Myocyte (in vitro differentiated cells): ENCODE results near the gene SCUBE1. TPM values are rescaled to one million over a fixed set of nuclear protein-coding genes. Genes with fewer than 3 reads are reported as not detected.

Experiments used
- DNase-seq: peaks from one replicate; pipeline ENCODE4 v3.0.0-alpha.2; 2012; ENCODE audit warnings: low read depth
- polyA plus RNA-seq: library from polyadenylated mRNA; unstranded; fragments of >200 nt; gene quantifications from one replicate; pipeline ENCODE4 v1.2.1, GENCODE V29; 2012; ENCODE audit warnings: missing spikeins
- total RNA-seq: library from RNA; depleted of rRNA; stranded (reverse); fragments of >200 nt; gene quantifications from 2 replicates; pipeline ENCODE4 v1.2.3, GENCODE V29; 2014

SCUBE1 gene
- total RNA-seq = not detected in 2 replicates
- polyA plus RNA-seq = not detected

DNA sequence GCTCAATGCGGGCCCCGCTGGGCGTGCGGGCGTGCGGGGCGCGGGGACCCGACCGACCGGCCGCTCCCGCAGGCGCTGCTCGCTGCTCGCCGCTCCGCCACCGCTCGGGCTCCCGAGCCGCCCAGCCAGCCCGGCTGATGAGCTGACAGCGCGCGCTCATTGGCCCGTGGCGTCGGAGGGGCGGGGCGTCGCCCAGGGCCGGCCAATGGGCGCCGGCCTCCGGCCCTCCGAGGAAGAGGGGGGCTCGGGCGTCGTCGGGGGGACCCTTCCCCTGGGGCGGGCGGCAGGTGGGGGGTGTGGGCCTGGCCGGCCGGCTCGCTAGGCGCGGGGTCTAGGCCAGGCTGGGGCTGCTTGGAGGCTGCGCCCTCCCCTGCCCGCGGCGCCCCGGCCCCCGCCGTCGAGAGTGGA, at the start of gene SCUBE1:
TSS of gene SCUBE1 (minus strand) at position 111 of the 408 bp plus-strand sequence. CDS start 111 bp downstream, outside the sequence.
- no peak for DNase-seq

DNA sequence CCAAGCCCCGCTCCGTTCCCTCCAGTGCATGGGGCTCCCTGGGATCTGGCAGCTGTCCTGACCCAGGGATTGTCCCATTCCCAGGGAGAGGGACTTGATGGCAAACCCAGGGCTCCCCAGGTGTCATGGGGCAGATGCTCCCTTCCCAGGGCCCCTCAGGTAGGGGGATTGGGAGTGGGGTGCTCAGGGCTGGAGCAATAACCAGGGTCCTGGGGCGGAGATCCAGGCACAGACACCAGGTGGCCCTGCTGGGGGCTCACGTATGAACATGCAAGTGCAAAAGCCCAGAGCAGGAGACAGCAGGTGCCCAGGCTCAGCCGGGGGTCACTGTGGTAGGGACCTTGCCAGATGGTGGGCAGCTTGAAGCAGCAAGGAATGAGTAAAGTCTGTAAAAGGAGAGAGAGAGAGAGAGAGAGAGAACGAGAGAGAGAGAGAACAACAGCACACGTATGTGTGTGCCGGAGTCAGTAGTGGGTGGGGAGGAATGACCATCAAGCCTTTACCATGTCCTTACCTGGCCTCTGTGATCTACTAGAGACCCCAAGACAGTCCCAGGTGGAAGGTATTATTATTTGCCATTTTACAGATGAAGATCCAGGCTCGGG, 49.3 kb upstream of the SCUBE1 start:
- no peak for DNase-seq

DNA sequence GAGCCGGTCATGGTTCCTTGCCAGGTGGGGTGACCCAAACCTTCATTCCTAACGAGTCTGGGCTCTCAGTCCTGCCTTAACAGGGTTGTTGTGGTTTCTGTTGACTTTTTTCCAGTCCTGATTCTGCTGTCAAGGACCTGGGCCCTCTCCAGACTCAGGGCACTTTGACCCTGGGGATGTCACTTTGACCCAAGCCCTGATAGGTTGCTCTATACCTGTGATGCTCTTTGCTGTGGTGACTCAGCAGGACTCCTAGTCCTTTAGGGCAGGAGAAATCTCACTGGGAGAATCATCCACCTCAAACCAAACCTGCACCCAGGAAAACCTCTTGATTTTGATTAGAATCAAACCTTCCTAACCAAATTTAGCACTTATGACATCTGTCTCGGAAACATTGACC, 48.1 kb upstream of the SCUBE1 start:
- no peak for DNase-seq

DNA sequence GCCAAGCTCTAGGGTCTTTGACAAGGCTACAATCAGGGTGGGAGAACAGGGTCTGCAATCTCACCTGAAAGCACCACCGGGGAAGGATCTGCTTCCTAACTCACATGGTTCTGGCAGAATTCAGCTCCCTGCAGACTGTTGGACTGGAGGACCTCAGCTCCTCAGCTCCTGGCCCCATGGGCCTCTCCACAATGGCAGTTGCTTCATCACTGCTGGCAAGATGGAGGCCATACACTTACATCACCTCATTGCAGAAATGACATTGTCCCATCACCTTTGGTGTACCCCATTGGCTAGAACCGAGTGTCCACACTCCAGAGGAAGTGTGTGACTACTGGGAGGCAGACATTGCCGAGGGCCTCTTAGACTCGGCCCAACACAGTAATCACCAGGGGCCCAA, 47.7 kb upstream of the SCUBE1 start:
- no peak for DNase-seq

DNA sequence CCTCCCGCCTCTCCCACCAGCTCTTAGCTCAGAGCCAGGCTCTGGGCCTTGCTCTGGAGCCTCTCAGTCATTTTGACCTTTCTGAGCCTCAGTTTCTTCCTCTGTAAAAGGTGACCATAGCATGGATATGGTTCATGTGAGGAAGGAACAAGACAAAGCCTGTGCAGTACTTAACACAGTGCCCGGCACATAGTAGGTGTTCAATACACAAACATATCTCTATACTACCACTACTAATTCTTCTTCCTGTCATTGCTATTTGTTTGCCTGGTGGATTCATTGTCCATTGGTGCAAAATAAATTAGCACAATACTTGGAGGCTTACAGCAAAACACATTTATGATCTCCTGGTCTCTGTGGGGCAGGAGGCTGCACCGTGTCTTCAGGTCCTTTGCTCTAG, 47.0 kb upstream of the SCUBE1 start:
- DNase-seq = no peak

DNA sequence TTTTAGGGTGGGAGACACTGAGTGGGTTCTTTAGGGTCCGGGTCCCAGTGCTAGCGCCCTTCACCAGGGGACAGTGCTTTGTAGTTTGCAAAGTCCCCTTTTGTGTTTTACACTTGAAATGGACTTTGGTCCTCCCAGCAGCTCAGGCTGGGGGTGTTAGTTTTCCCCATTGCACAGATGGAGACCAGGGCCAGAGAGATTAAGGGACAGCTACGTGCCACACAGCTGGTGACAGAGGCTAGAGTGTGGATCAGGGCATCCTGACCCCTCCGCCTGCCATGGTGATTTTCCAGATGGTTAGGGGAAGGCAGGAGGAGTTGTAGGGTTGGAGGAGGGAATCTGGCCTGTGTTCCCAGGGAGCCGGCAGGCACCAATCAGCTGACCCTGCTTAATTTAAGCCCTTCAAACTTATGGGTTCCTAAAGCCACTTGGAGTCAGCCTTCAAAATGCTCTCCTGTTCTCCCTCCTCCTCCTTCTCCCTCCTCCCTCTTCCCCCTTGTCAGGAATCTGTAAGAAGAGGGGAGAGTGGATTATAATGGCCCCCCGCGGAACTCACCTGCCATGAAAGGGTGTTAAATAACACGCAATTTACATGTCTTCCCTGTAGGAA, 46.2 kb upstream of the SCUBE1 start:
- DNase-seq = no peak

DNA sequence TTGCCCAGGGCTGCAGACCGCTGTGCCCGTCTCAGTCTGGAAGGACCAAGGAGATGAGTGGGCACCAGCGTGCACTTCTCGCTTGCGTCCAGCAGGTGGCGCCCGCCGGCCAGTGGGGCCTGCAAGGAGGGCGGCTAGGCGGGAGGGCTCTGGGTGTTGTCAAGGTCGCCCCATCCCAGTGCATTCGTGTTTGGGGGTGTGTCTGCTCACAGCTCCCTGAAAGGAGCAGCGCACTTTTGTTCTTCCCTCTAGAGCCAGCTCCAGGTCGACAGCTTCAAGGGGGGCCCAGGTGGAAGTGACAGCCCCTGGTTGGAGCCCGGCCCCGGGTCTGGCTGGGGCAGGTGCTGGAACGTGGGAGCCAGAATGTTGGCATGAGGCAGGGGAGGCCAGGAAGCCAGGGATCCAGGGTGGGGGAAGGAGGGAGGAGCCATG, 45.3 kb upstream of the SCUBE1 start:
- peak; percentile 56 for DNase-seq

DNA sequence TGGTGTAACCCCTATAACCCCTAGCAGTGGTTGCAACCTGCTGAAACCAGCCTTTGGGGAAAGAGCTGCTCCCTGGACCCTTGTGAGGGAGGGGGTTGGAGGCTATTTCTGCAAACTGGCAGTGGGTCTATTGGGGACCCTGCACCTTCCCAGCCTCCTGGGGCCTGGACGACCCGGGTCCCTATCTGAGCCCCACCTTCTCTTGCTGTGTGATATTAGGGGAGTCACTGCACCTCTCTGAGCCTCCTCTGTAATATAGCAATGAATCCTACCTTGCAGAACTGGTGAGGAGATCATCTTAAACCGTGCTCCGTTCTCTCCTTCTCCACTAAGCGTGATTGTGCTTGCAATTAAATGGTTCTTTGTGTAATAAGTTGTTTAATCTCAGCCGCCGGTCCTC, 44.6 kb upstream of the SCUBE1 start:
- no peak for DNase-seq

DNA sequence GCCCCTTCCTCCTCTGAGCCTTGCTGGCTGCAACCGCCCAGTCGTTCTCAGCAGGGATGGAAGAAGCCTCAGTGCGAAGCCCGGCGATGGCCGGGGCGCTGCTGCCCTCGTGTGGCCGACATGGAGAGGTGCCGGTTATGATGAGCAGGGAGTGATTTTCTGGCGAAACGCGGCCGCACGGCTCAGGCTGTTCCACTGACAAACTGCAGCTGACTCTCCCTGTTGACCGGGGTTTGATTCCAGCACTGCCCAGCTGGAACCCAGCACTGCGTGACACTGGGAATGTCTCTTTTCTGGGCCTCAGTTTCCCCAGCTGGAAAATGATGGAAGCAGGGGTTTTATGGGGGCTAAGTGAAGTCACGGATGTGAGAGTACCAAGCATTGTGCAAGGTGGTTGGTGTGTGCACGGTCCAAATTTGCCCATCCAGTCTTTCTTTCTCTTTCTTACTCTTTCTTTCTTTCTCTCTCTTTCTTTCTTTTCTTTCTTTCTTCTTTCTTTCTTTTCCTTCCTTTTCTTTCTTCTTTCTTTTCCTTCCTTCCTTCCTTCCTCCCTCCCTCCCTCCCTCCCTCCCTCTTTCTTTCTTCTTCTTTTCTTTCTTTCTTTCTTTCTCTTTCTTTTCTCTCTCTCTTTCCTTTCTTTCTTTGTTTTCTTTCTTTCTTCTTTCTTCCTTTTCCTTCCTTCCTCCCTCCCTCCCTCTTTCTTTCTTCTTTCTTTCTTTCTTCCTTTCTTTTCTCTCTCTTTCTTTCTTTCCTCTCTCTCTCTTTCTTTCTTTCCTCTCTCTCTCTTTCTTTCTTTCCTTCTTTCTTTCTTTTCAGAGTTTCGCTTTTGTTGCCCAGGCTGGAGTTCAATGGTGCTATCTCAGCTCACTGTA, 42.8 kb upstream of the SCUBE1 start:
- DNase-seq = peak; percentile 78

DNA sequence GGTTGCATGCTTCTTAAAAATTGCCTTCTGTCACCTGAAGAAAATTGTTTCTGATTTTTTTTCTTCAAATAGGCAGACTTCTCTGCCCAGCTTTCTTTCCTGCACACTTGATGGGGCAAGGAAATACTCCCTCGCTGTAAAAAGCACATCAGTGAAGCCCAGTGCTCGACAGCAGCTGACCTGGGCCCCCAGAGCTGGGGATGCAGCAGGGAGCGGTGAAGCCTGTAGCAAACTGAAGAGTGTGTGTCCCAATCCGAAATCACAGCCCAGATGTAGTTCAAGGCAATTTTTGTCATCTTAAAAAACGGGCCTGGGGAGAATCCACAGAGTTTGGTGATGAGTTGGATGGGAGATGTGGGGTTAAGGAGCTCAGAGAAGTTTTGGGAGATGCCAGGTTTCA, 41.7 kb upstream of the SCUBE1 start:
- no peak for DNase-seq

DNA sequence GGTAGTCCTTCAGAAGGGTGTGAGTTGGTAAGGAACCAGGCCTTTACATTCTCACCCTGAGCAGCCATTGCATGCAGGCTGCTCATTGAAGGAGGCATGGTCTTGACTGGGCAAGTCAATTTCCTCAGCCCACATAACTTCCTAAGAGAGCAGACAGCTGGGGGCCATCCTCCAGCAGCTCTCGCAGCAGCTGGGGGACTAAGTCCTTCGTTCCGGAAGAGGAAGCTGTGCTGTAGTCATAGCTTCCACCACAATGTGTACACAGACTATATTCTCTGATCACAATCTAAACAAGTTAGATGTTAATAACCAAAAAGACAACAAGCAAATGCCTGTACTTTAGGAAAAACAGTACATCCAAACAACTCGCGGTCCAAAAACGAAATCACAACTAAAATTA, 38.5 kb upstream of the SCUBE1 start:
- no peak for DNase-seq

DNA sequence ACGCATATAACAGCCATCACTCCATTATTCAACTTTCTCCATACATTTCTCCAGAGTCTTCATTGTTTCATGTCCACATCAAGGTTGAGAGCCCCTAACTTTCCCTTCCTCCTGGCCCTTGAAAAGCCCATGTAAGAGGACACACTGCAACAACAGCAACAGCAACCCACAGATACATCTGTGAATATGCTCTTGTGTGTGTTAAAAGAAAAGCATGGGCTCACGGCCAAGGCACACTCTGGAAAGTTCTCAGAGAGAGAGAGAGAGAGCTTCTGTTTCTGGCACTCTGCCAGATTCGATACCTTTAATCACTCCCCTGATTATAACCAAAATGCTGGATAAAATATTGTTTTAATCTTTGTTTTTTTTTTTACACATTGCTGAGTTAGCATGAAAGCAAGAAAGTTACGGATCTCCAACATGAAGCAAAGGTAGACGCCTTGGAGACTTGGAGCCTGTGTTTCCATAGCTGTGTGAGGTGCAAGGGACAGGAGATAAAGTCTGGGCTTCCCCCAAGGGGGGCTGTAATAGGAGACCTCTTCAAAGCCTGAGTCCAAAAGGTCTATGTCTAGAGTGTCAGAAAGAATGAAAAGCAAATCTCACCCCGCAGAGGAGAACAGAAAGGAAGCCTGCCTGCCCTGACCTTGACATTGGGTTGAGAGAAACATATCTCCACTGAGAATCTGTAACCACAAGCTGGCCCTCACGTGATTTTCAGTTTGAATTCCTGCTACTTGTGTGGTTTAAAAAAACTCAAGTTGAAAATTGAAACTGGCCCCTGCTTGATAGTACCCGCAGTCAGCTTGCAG, 34.9 kb upstream of the SCUBE1 start:
- DNase-seq = peak; percentile 13

DNA sequence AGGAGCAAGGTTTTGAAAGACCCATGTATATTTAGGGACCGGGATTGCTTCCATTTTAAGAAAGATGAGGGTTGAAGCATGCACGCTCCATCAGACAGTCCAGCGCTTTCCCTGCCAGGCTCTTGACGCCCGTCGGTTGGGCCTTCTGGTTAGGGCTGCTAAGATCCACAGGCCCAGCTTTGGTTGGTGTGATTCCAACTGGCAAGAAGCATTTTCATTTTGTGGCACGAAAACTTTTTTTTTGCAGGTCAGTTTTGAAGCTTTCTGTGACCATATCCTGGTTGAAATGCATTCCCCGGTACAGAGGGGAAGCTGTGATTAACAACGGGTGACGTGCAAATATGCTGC, 34.4 kb upstream of the SCUBE1 start:
- DNase-seq = no peak

DNA sequence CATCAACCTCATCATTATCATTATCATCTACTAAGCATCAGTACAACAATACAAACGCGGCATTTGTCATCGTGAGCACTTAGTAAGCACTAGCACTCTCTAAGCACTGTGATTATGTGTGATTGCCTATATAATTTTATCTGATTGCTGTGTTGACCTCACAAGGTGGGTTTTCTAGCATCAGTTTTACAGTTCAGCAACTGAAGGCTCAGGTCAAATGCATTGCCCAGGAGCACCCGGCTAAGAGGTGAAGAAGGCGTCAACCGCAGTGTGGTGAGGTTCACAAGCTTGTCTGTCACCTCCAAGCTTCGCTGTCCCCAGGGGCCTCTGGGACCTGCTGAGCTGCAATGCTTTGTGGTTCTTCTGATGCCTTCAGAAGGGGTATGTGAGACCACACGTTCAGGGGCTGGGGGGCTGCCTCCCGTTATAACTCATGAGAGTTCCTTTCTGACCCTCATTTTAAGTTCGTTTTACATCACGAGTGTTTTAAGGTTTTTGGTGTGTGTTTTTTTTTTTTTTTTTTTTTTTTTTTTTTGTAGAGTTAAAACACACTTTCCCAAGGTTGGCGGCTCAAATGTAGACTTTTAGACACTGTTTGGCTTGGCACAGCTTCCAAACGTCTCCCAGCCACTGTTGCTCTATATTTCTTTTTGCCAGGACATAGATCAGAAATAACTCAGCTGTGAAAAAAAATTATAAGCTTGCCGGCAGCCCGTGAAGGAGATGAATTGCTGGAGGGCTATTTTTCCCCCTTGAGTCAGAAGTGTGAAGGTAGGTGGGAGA, 33.8 kb upstream of the SCUBE1 start:
- DNase-seq = no peak

DNA sequence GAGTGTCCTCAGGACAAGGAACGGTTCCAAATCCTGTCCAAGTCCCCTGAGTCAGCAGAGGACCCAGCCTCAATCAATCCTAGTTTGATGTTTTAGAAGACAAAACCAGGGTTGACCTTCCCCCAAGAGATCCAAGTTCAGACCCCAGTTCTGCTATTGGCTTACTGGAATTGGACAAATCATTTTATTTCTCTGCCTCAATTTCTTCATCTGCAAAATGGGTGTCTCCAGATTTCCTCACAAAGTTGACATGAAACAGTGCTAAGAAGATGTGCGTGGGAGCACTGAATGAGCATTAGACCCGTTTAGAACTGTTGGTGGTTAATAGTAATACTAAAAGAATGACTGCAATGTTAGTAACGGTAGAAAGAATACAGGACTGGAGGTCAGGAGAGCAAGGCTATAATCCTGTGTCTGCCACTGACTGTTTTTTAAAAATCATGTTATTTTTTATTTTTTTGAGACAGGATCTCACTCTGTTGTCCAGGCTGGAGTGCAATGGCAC, 32.8 kb upstream of the SCUBE1 start:
- no peak for DNase-seq

DNA sequence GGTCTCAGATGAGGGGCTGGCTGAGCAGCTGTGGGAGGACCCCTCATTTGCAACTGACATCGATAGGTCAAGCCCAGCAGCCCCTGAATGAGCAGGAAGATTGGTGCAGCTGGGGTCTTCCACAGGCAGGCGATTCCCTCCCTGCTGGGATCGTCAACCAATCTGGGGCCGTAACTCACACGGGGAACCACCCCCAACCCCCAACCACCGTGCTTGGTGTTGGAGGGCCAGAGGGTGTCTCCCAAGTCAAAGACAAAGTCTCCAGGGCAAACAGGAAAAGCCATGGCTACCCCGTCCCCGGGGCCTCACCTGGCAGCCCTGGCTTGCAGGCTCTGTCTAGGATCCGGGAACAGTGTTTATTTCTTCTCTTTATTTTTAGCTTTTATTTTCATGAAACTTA, 26.9 kb upstream of the SCUBE1 start:
- DNase-seq = no peak

DNA sequence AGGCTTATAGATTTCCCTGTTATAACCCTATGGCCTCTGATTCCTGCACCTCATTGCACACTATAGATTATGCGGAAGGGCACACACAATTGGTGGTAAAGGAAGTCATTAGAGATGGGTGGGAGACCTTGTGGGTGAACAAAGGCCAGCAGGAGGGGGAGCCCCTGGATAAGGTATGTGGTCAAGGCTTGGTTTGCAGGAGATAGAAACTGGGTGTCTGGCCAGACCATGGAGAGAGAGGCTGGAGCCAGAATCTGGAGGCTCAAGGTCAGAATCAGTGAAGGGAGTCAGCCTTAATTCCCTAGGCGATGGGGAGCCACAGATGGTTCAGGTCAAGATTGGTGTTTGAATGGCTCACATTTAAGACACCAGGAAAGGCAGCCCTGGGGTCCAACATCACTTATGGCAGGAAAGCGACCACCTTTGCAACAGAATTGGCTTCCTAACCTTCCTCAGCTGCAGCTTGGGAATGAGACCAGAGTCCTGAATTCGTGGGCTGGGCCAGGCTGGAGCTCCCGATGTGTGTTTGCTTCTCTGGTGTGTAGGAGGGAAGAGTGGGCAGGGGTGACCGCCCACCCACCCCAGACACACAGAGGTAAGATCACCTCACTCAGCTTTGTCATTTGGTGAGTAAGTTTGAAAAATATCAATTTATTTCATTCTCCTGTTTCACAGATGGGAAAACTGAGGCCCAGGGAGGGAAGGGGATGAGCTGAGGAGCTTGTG, 22.7 kb upstream of the SCUBE1 start:
- no peak for DNase-seq

DNA sequence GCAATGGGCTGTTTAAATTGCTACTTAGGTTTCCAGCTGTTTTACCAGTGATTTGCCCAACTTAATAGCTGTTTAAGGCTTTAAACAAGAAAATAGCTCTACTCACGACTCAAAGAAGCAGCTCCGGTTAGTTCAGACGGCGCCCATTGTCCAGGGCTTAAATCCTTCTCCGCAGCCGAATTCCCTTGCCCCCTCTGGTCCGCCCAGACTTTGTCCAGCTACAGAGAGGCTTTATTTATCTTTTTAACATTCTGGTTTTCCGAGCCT, 20.9 kb upstream of the SCUBE1 start:
- DNase-seq = no peak

DNA sequence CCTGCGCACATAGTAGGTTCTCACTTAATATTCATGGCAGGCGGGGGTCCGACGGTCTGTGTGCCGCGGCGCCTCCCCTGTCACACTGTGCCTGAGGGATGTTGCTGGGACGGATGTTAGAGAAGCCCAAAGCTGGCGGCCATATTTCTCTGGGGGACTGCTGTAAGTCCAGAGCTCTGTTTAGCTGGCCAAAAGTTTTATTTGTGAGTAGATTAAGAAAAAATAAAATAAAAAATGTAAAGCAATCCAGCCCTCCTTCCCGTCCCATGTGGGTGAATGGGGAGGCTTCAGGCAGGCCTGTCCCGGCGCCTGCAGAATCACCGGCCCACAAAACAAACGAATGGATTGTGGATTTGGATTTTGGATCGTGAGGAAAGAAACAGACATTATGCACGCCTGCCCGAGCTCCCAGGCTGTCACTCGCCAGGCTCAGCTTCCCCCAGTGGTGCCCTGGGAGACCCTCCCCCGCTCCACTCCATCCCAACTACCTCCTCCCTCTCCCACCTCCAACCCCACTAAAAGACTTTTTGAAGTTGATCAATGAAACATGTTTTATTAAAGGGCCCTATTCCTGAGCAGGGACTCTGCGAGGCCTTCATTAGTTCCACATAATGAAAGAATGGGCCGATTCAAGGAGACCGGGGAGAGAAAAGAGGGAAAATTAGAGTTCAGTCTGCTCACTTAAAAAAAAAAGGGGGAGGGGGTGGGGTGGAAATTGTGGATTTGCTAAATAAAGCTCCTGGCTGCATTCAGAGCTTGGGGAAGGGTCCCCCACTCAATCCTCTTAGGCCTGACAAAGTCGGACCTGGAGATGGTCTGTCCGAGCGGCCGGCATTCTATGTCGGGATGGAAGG, 20.4 kb upstream of the SCUBE1 start:
- DNase-seq = no peak
